Stomach (tissue), 4 donors: ENCODE data around the gene FAM114A1.

Experiments
- CTCF ChIP-seq, 7 experiments: fragments of 450-650 bp in 4 of 7; fragments of 200-600 bp in 3 of 7; sonication (generic) in 3 of 7; IDR thresholded peaks; one replicate each; pipeline ENCODE4 v1.5.1; 2016 to 2019; ENCODE audit warnings: antibody characterized with exemption in 7 of 7, control low read depth in 2 of 7, mild to moderate bottlenecking in 1 of 7
- EP300 ChIP-seq: sonication (generic); formaldehyde crosslinking; IDR thresholded peaks from one replicate; pipeline ENCODE4 v1.6.1; 2017; ENCODE audit warnings: antibody characterized with exemption
- POLR2A ChIP-seq, 4 donors: fragments of 450-650 bp; IDR thresholded peaks; one replicate each; pipeline ENCODE4 v1.6.1; 2016; ENCODE audit warnings: antibody characterized with exemption in 4 of 4, control low read depth in 2 of 4, mild to moderate bottlenecking in 1 of 4, moderate library complexity in 1 of 4
- POLR2AphosphoS5 ChIP-seq, 3 donors: sonication (generic); formaldehyde crosslinking; IDR thresholded peaks; one replicate each; pipeline ENCODE4 v1.6.1; 2016; ENCODE audit warnings: antibody characterized with exemption in 3 of 3

DNA sequence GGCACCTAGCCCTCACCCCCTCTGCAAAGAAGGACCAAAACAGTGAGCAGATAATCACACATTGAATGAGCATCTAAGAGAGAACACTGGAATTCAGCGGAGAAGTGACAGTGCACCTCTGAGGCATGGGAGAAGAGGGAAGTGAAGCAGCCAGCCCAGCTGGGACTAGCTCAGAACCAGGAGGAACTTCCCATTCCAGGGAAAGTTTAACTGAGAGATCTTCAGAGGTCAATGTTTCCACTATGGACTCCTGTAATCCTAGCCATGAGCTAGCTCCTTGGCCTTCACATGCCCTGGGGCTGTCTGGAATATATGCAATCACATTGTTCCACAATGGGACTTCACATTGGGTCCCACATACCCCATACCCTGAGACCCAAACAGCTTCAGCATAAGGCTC lies 35.4 kb upstream of the FAM114A1 start:
- no peak for TF ChIP-seq CTCF (IDR thresholded peaks at IDR 0.05)
- TF ChIP-seq POLR2A (IDR thresholded peaks at IDR 0.05), result no peak
- TF ChIP-seq EP300, result no peak
- TF ChIP-seq POLR2AphosphoS5 (IDR thresholded peaks at IDR 0.05), result no peak
